Neutrophil (primary cell): ENCODE data around the gene INO80D.

Experiments used
- H3K27ac ChIP-seq: fragments of 200-600 bp; sonication (generic); 2 replicates; pipeline ENCODE4 v1.5.1; 2016; ENCODE audit warnings: mild to moderate bottlenecking, moderate library complexity
- H3K27me3 ChIP-seq: fragments of 200-600 bp; sonication (generic); 2 replicates; pipeline ENCODE4 v1.6.0; 2016; ENCODE audit warnings: mild to moderate bottlenecking
- H3K36me3 ChIP-seq: fragments of 200-600 bp; sonication (generic); 2 replicates; pipeline ENCODE4 v1.5.1; 2017
- H3K4me1 ChIP-seq, 2 experiments: fragments of 200-600 bp in 1 of 2; sonication (generic) in 1 of 2; 1 replicate in 1 of 2; 2 replicates in 1 of 2; pipeline versions ENCODE4 v1.5.1 to v1.6.1; 2013 to 2016; ENCODE audit warnings: low read depth in 1 of 2, low read length in 1 of 2, mild to moderate bottlenecking in 1 of 2, moderate library complexity in 1 of 2; ENCODE audit not compliant: control insufficient read depth in 1 of 2, insufficient read depth in 1 of 2
- H3K4me3 ChIP-seq, 2 experiments: fragments of 200-600 bp in 1 of 2; sonication (generic) in 1 of 2; 1 replicate in 1 of 2; 2 replicates in 1 of 2; pipeline ENCODE4 v1.5.1; 2013 to 2016; ENCODE audit warnings: low read depth in 1 of 2, low read length in 1 of 2, mild to moderate bottlenecking in 1 of 2, moderate library complexity in 1 of 2
- H3K9me3 ChIP-seq: fragments of 200-600 bp; sonication (generic); 2 replicates; pipeline ENCODE4 v1.5.1; 2016
- TF ChIP-seq, protein P1 (sequence below): fragments of 200-600 bp; sonication (generic); IDR thresholded peaks from 2 replicates; pipeline ENCODE4 v1.5.1; 2016; ENCODE audit warnings: antibody characterized with exemption

INO80D gene

DNA sequence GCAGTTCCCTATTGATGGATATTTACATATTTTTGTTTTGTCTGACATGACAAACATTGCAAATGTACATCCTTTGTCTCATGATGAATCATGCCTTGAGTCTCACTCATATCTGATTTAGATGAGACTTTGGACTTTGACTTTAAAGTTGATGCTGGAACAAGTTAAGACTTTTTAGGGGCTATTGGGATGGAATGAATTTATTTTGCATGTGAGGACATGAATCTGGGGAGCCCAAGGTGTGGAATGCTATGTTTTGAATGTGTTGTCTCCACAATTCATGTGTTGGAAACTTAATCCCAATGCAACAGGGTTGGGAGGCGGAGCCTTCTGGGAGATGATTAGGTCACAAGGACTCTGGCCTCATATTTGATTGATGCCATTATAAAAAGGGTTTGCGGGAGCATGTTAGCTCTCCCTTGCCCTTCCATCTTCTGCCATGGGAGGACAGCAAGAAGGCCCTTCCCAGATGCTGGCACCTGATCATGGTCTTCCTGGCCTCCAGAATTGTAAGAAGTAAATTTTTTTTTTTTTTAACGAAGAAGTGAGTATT lies 29.1 kb upstream of the INO80D start:
- Histone ChIP-seq H3K9me3 (no peaks in the 10 kb centered on the region), H3K27me3 (no peaks in the 10 kb centered on the region), H3K4me3 (no peak overlapping the region), H3K27ac (no peak overlapping the region), H3K36me3 (peaks cover 24% of the 10 kb centered on the region), H3K4me1 (no peaks in the 10 kb centered on the region)
- TF ChIP-seq, protein P1, sequence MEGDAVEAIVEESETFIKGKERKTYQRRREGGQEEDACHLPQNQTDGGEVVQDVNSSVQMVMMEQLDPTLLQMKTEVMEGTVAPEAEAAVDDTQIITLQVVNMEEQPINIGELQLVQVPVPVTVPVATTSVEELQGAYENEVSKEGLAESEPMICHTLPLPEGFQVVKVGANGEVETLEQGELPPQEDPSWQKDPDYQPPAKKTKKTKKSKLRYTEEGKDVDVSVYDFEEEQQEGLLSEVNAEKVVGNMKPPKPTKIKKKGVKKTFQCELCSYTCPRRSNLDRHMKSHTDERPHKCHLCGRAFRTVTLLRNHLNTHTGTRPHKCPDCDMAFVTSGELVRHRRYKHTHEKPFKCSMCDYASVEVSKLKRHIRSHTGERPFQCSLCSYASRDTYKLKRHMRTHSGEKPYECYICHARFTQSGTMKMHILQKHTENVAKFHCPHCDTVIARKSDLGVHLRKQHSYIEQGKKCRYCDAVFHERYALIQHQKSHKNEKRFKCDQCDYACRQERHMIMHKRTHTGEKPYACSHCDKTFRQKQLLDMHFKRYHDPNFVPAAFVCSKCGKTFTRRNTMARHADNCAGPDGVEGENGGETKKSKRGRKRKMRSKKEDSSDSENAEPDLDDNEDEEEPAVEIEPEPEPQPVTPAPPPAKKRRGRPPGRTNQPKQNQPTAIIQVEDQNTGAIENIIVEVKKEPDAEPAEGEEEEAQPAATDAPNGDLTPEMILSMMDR: no peak

DNA sequence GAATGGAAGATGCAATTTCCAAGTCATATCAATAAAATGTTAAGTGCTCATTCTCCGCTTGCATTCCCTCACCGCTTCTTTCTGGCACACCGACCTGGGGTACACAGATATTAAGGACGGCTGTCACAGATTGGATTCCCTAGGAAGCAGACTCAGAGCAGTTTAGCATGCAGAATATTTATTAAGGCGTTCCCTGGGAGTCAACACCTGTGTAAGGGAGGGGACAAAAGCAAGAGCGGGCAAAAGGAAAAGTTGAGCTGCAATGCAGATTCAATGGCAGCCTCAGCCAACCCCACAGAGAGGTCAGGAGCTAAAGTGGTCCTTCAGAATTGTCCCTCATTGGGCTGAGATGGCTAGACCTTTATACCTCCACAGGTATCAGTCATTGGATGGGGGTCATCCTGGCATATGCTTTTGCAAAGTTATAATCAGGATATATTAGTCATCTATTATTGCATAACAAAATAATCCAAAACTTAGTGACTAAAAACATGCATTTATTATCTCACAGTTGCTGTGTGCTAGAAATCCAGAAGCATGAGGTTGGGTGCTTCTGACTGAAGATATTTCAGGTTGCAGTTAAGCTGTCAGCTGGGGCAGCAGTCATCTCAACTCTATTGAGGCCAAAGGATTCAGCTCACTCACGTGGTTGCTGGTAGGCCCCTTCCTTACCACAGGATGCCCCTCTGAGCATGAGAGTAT lies 27.0 kb upstream of the INO80D start:
- Histone ChIP-seq H3K27me3 (no peaks in the 10 kb centered on the region), H3K4me1 (no peaks in the 10 kb centered on the region), H3K9me3 (no peaks in the 10 kb centered on the region), H3K36me3 (peaks cover 18% of the 10 kb centered on the region), H3K4me3 (no peak overlapping the region), H3K27ac (no peak overlapping the region)
- TF ChIP-seq, protein P1: no peak

- TF ChIP-seq, protein P1: no peak
- Histone ChIP-seq H3K36me3 (peaks cover 13% of the 10 kb centered on the region), H3K4me3 (no peak overlapping the region), H3K27me3 (no peaks in the 10 kb centered on the region), H3K9me3 (no peaks in the 10 kb centered on the region), H3K4me1 (no peaks in the 10 kb centered on the region), H3K27ac (no peak overlapping the region)
Measured at GRCh38 chr2:206112108-206112507, 26.1 kb upstream of the INO80D start.

- no peak overlapping the region for H3K4me3 ChIP-seq
- no peak overlapping the region for H3K27ac ChIP-seq
- H3K36me3 ChIP-seq: no peaks in the 10 kb centered on the region
- TF ChIP-seq, protein P1: no peak
- H3K9me3 ChIP-seq: no peaks in the 10 kb centered on the region
- no peaks in the 10 kb centered on the region for H3K4me1 ChIP-seq
- H3K27me3 ChIP-seq: no peaks in the 10 kb centered on the region
Measured at GRCh38 chr2:206108713-206109112, 22.7 kb upstream of the INO80D start.

DNA sequence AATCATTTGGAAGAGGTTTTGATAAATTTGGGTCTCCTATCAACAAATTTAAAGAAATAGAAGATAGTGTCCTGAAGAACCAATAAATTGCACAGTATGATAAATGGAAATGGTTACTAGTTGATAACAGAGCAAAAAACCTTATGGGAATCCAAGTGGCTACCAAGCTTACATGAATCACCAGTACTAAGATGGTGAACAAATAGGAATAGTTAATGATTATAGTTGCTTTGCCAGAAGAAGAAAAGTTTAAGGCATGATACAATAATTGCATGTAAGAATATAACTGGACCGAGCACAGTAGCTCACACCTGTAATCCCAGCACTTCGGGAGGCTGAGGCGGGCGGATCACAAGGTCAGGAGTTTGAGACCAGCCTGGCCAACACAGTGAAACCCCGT lies 19.6 kb upstream of the INO80D start:
- H3K9me3 ChIP-seq: no peaks in the 10 kb centered on the region
- TF ChIP-seq, protein P1: no peak
- H3K27ac ChIP-seq: no peak overlapping the region

More for the DNA sequence above, 19.6 kb upstream of the INO80D start:
- Histone ChIP-seq H3K4me3 (no peak overlapping the region), H3K36me3 (no peaks in the 10 kb centered on the region), H3K4me1 (no peaks in the 10 kb centered on the region), H3K27me3 (no peaks in the 10 kb centered on the region)
